Endothelial cell (in vitro differentiated cells): Measurements from ENCODE around the gene FEZF2. TPM values are rescaled to one million over a fixed set of nuclear protein-coding genes. Genes with fewer than 3 reads are reported as not detected.
A peak's percentile ranks its signal among the peaks of the same experiment; 100 is the strongest.

Source experiments
- DNase-seq: peaks from one replicate; pipeline ENCODE4 v3.0.0; 2021; ENCODE audit warnings: low spot score
- H3K27ac Mint-ChIP-seq: one replicate; pipeline ENCODE4 v1.8.0; 2021; ENCODE audit warnings: mixed read lengths, inconsistent platforms; ENCODE audit not compliant: unreplicated experiment
- H3K27me3 Mint-ChIP-seq: one replicate; pipeline ENCODE4 v1.8.0; 2021; ENCODE audit warnings: mild to moderate bottlenecking, moderate library complexity, mixed read lengths, inconsistent platforms; ENCODE audit not compliant: unreplicated experiment
- H3K36me3 Mint-ChIP-seq: one replicate; pipeline ENCODE4 v1.8.0; 2021; ENCODE audit warnings: mild to moderate bottlenecking, low read depth, mixed read lengths, inconsistent platforms; ENCODE audit not compliant: unreplicated experiment
- H3K4me1 Mint-ChIP-seq: one replicate; pipeline ENCODE4 v1.8.0; 2021; ENCODE audit warnings: mild to moderate bottlenecking, mixed read lengths, inconsistent platforms; ENCODE audit not compliant: unreplicated experiment
- H3K4me3 Mint-ChIP-seq: one replicate; pipeline ENCODE4 v1.8.0; 2021; ENCODE audit warnings: mild to moderate bottlenecking, mixed read lengths, inconsistent platforms; ENCODE audit not compliant: unreplicated experiment
- H3K9me3 Mint-ChIP-seq: one replicate; pipeline ENCODE4 v1.8.0; 2021; ENCODE audit warnings: mixed read lengths, inconsistent platforms; ENCODE audit not compliant: unreplicated experiment
- CTCF ChIP-seq: fragments of 200-600 bp; sonication (generic); IDR thresholded peaks from one replicate; pipeline ENCODE4 v1.5.0; 2021; ENCODE audit warnings: antibody characterized with exemption; ENCODE audit not compliant: unreplicated experiment
- total RNA-seq: library from RNA; stranded (reverse); fragmentation: NEBNext Ultra II Directional; extraction: Animal tissue kit (Norgen Biotek cat#: 25700); gene quantifications from one replicate; pipeline ENCODE4 v1.2.1, GENCODE V29; 2021; ENCODE audit not compliant: unreplicated experiment

The FEZF2 gene
- total RNA-seq, 1 donor from 2014 or later, result not detected

- peaks cover 43% of the 10 kb centered on the region for H3K4me1 Mint-ChIP-seq
- H3K4me3 Mint-ChIP-seq, result peak overlapping the region; percentile 7
- TF ChIP-seq CTCF, result no peak
- peak; percentile 20 for DNase-seq
- H3K36me3 Mint-ChIP-seq, result no peaks in the 10 kb centered on the region
- H3K27me3 Mint-ChIP-seq, result peaks cover 35% of the 10 kb centered on the region
- no peak overlapping the region for H3K27ac Mint-ChIP-seq
- H3K9me3 Mint-ChIP-seq, result no peaks in the 10 kb centered on the region
These were observed 2.3 kb downstream of the FEZF2 start for GRCh38 chr3:62370858-62371719.

GRCh38 chr3:62370112-62370857 lies 3.1 kb downstream of the FEZF2 start:
- no peak for TF ChIP-seq CTCF
- DNase-seq, result peak; percentile 43
- peak overlapping the region; percentile 7 for H3K4me3 Mint-ChIP-seq
- no peak overlapping the region for H3K27ac Mint-ChIP-seq
- no peaks in the 10 kb centered on the region for H3K9me3 Mint-ChIP-seq
- H3K27me3 Mint-ChIP-seq, result peaks cover 31% of the 10 kb centered on the region
- no peaks in the 10 kb centered on the region for H3K36me3 Mint-ChIP-seq
- H3K4me1 Mint-ChIP-seq, result peaks cover 49% of the 10 kb centered on the region

- H3K9me3 Mint-ChIP-seq, result no peaks in the 10 kb centered on the region
- peaks cover 44% of the 10 kb centered on the region for H3K4me1 Mint-ChIP-seq
- no peak for DNase-seq
- TF ChIP-seq CTCF, result no peak
- H3K4me3 Mint-ChIP-seq, result no peak overlapping the region
- H3K27ac Mint-ChIP-seq, result no peak overlapping the region
- peaks cover 27% of the 10 kb centered on the region for H3K27me3 Mint-ChIP-seq
- H3K36me3 Mint-ChIP-seq, result no peaks in the 10 kb centered on the region
These were observed 3.9 kb downstream of the FEZF2 start for GRCh38 chr3:62369476-62369743.

- H3K36me3 Mint-ChIP-seq, result no peaks in the 10 kb centered on the region
- H3K9me3 Mint-ChIP-seq, result no peaks in the 10 kb centered on the region
- peaks cover 29% of the 10 kb centered on the region for H3K27me3 Mint-ChIP-seq
- peak; percentile 50 for DNase-seq
- peaks cover 39% of the 10 kb centered on the region for H3K4me1 Mint-ChIP-seq
- H3K4me3 Mint-ChIP-seq, result no peak overlapping the region
- TF ChIP-seq CTCF, result no peak
- no peak overlapping the region for H3K27ac Mint-ChIP-seq
These were observed 4.5 kb downstream of the FEZF2 start for GRCh38 chr3:62368705-62369475.
